Mesenchymal stem cell (in vitro differentiated cells and primary cell): Measurements from ENCODE around the gene CYTH1.

Experiments
- DNase-seq: peaks from one replicate; pipeline ENCODE4 v3.0.0-alpha.2; 2013
- H2AFZ ChIP-seq: one replicate; pipeline ENCODE4 v1.6.1; 2013; ENCODE audit warnings: low read depth, mild to moderate bottlenecking, control low read depth, inconsistent platforms, low read length, moderate library complexity
- H2AK5ac ChIP-seq: 2 replicates; pipeline ENCODE4 v1.6.1; 2013; ENCODE audit warnings: low read length, moderate library complexity, mild to moderate bottlenecking, inconsistent platforms; ENCODE audit not compliant: severe bottlenecking
- H2BK120ac ChIP-seq: one replicate; pipeline ENCODE4 v1.6.1; 2013; ENCODE audit warnings: low read depth, mild to moderate bottlenecking, inconsistent platforms, low read length, moderate library complexity
- H2BK12ac ChIP-seq, 2 experiments: one replicate each; pipeline ENCODE4 v1.6.1; 2013; ENCODE audit warnings: inconsistent platforms in 2 of 2, low read length in 2 of 2, mild to moderate bottlenecking in 2 of 2, moderate library complexity in 2 of 2, control low read depth in 1 of 2
- H2BK15ac ChIP-seq: one replicate; pipeline ENCODE4 v1.6.1; 2013; ENCODE audit warnings: mild to moderate bottlenecking, low read depth, inconsistent platforms; ENCODE audit not compliant: poor library complexity, severe bottlenecking
- H2BK5ac ChIP-seq: 2 replicates; pipeline ENCODE4 v1.6.1; 2013; ENCODE audit warnings: low read depth, mild to moderate bottlenecking, low read length, control low read depth, inconsistent platforms; ENCODE audit not compliant: poor library complexity, severe bottlenecking
- H3K14ac ChIP-seq, 2 experiments: one replicate each; pipeline ENCODE4 v1.6.1; 2013; ENCODE audit warnings: inconsistent platforms in 2 of 2, low read length in 2 of 2, control low read depth in 1 of 2, mild to moderate bottlenecking in 1 of 2, moderate library complexity in 1 of 2
- H3K18ac ChIP-seq, 2 experiments: one replicate each; pipeline ENCODE4 v1.6.1; 2013; ENCODE audit warnings: inconsistent platforms in 2 of 2, low read length in 2 of 2, control low read depth in 1 of 2, low read depth in 1 of 2, mild to moderate bottlenecking in 1 of 2
- H3K23ac ChIP-seq, 2 experiments: one replicate each; pipeline ENCODE4 v1.6.1; 2013; ENCODE audit warnings: inconsistent platforms in 2 of 2, low read length in 2 of 2, mild to moderate bottlenecking in 2 of 2, moderate library complexity in 2 of 2, control low read depth in 1 of 2
- H3K27ac ChIP-seq: 2 replicates; pipeline ENCODE4 v1.5.1; 2013; ENCODE audit warnings: mild to moderate bottlenecking, moderate library complexity, low read length, control low read depth, inconsistent platforms; ENCODE audit not compliant: poor library complexity, severe bottlenecking
- H3K27me3 ChIP-seq, 2 experiments: 2 replicates each; pipeline versions ENCODE4 v1.6.1 to v1.7.0; 2013; ENCODE audit warnings: low read length in 2 of 2, mild to moderate bottlenecking in 2 of 2, moderate library complexity in 2 of 2, control low read depth in 1 of 2, inconsistent platforms in 1 of 2; ENCODE audit not compliant: control insufficient read depth in 1 of 2, insufficient read depth in 1 of 2
- H3K36me3 ChIP-seq, 2 experiments: 2 replicates each; pipeline versions ENCODE4 v1.6.1 to v1.7.0; 2013; ENCODE audit warnings: low read length in 2 of 2, control low read depth in 1 of 2, inconsistent platforms in 1 of 2, low read depth in 1 of 2, mild to moderate bottlenecking in 1 of 2; ENCODE audit not compliant: insufficient read depth in 2 of 2, control insufficient read depth in 1 of 2
- H3K4ac ChIP-seq, 2 experiments: one replicate each; pipeline ENCODE4 v1.6.1; 2013; ENCODE audit warnings: inconsistent platforms in 2 of 2, low read length in 2 of 2, mild to moderate bottlenecking in 2 of 2, moderate library complexity in 2 of 2, control low read depth in 1 of 2, low read depth in 1 of 2
- H3K4me1 ChIP-seq: 2 replicates; pipeline ENCODE4 v1.6.1; 2013; ENCODE audit warnings: low read depth, low read length, control low read depth; ENCODE audit not compliant: control insufficient read depth, insufficient read depth
- H3K4me2 ChIP-seq: 2 replicates; pipeline ENCODE4 v1.6.1; 2013; ENCODE audit warnings: low read length, mild to moderate bottlenecking, inconsistent platforms; ENCODE audit not compliant: poor library complexity, severe bottlenecking
- H3K4me3 ChIP-seq, 2 experiments: 2 replicates each; pipeline versions ENCODE4 v1.5.1 to v1.7.0; 2013; ENCODE audit warnings: low read length in 2 of 2, mild to moderate bottlenecking in 2 of 2, control low read depth in 1 of 2, low read depth in 1 of 2; ENCODE audit not compliant: insufficient read depth in 1 of 2
- H3K79me1 ChIP-seq: replicated peaks from 2 replicates; pipeline ENCODE4 v1.6.1; 2013; ENCODE audit warnings: mild to moderate bottlenecking, control low read depth, low read length, inconsistent platforms; ENCODE audit not compliant: poor library complexity, severe bottlenecking
- H3K9ac ChIP-seq: 2 replicates; pipeline ENCODE4 v1.7.0; 2013; ENCODE audit warnings: mild to moderate bottlenecking, low read length, moderate library complexity
- H3K9me3 ChIP-seq: 2 replicates; pipeline ENCODE4 v1.7.0; 2013; ENCODE audit warnings: mild to moderate bottlenecking, low read length; ENCODE audit not compliant: control insufficient read depth
- H4K8ac ChIP-seq: one replicate; pipeline ENCODE4 v1.6.1; 2013; ENCODE audit warnings: inconsistent platforms, mild to moderate bottlenecking, low read length, moderate library complexity
- H4K91ac ChIP-seq: one replicate; pipeline ENCODE4 v1.6.1; 2013; ENCODE audit warnings: mild to moderate bottlenecking, low read length, inconsistent platforms
- WGBS: methylation state at CpG from one replicate; pipeline ENCODE4 v1.1.7; 2013; ENCODE audit warnings: mixed read lengths; 5-methylcytosine and 5-hydroxymethylcytosine counted together

CYTH1 gene

GRCh38 chr17:78687944-78688343 lies 94.1 kb downstream of the CYTH1 start:
- Histone ChIP-seq H3K23ac (no peak overlapping the region), H3K4me2 (no peak overlapping the region), H3K27ac (no peak overlapping the region), H2BK12ac (no peak overlapping the region), H2BK5ac (no peak overlapping the region), H3K9ac (no peak overlapping the region), H2AK5ac (no peak overlapping the region), H3K27me3 (no peaks in the 10 kb centered on the region), H3K4ac (no peak overlapping the region), H2AFZ (no peak overlapping the region), H3K4me1 (peaks cover 2% of the 10 kb centered on the region), H3K36me3 (peaks cover 32 to 86% of the 10 kb centered on the region in 2 experiments), H4K91ac (no peak overlapping the region), H2BK15ac (no peak overlapping the region), H3K9me3 (no peaks in the 10 kb centered on the region), H2BK120ac (no peak overlapping the region), H3K14ac (no peak overlapping the region), H3K79me1 (peaks cover 7% of the 10 kb centered on the region), H3K18ac (no peak overlapping the region), H4K8ac (no peak overlapping the region), H3K4me3 (no peak overlapping the region)
- DNase-seq, result no peak
- WGBS, result 96% methylated on average over 7 of the region's 7 CpGs

GRCh38 chr17:78687125-78687524 lies 94.9 kb downstream of the CYTH1 start:
- Histone ChIP-seq H3K9me3 (no peaks in the 10 kb centered on the region), H3K4me1 (peaks cover 6% of the 10 kb centered on the region), H4K91ac (no peak overlapping the region), H4K8ac (no peak overlapping the region), H2BK15ac (no peak overlapping the region), H2BK12ac (no peak overlapping the region), H3K4ac (no peak overlapping the region), H2AFZ (no peak overlapping the region), H2AK5ac (no peak overlapping the region), H3K4me2 (no peak overlapping the region), H3K14ac (no peak overlapping the region), H3K27me3 (no peaks in the 10 kb centered on the region), H3K27ac (no peak overlapping the region), H3K18ac (no peak overlapping the region), H3K23ac (no peak overlapping the region), H2BK120ac (no peak overlapping the region), H2BK5ac (no peak overlapping the region), H3K4me3 (no peak overlapping the region), H3K36me3 (peaks cover 28 to 85% of the 10 kb centered on the region in 2 experiments), H3K9ac (no peak overlapping the region), H3K79me1 (peaks cover 7% of the 10 kb centered on the region)
- WGBS, result 100% methylated on average over 3 of the region's 3 CpGs
- DNase-seq, result no peak

GRCh38 chr17:78684026-78684425 lies 98.0 kb downstream of the CYTH1 start:
- no peak overlapping the region for H3K27ac ChIP-seq
- no peaks in the 10 kb centered on the region for H3K9me3 ChIP-seq
- H4K91ac ChIP-seq, result no peak overlapping the region
- no peaks in the 10 kb centered on the region for H3K27me3 ChIP-seq
- H3K23ac ChIP-seq, result no peak overlapping the region
- H2BK120ac ChIP-seq, result no peak overlapping the region
- DNase-seq, result no peak
- H3K4me1 ChIP-seq, result peaks cover 22% of the 10 kb centered on the region
- no peak overlapping the region for H2AFZ ChIP-seq
- no peak overlapping the region for H3K14ac ChIP-seq
- H2AK5ac ChIP-seq, result no peak overlapping the region
- H2BK12ac ChIP-seq, result no peak overlapping the region
- no peak overlapping the region for H2BK5ac ChIP-seq
- H3K36me3 ChIP-seq, result peaks cover 29 to 76% of the 10 kb centered on the region in 2 experiments
- no peak overlapping the region for H3K9ac ChIP-seq
- H3K79me1 ChIP-seq, result peaks cover 9% of the 10 kb centered on the region
- H3K18ac ChIP-seq, result no peak overlapping the region
- WGBS, result 82% methylated on average over 6 of the region's 6 CpGs
- no peak overlapping the region for H4K8ac ChIP-seq
- H2BK15ac ChIP-seq, result peak overlapping the region; percentile 33
- H3K4ac ChIP-seq, result no peak overlapping the region
- H3K4me2 ChIP-seq, result no peak overlapping the region
- H3K4me3 ChIP-seq, result no peak overlapping the region

GRCh38 chr17:78683408-78683961 lies 98.6 kb downstream of the CYTH1 start:
- peaks cover 28 to 76% of the 10 kb centered on the region in 2 experiments for H3K36me3 ChIP-seq
- peaks cover 13% of the 10 kb centered on the region for H3K79me1 ChIP-seq
- H4K91ac ChIP-seq, result no peak overlapping the region
- H2BK120ac ChIP-seq, result no peak overlapping the region
- H2AFZ ChIP-seq, result no peak overlapping the region
- H3K9me3 ChIP-seq, result no peaks in the 10 kb centered on the region
- no peak overlapping the region for H3K27ac ChIP-seq
- no peak overlapping the region for H3K4ac ChIP-seq
- H3K18ac ChIP-seq, result no peak overlapping the region
- H2AK5ac ChIP-seq, result no peak overlapping the region
- H3K9ac ChIP-seq, result no peak overlapping the region
- no peak overlapping the region for H3K14ac ChIP-seq
- H3K4me1 ChIP-seq, result peaks cover 26% of the 10 kb centered on the region
- 100% methylated on average over 4 of the region's 5 CpGs for WGBS
- no peaks in the 10 kb centered on the region for H3K27me3 ChIP-seq
- no peak overlapping the region for H4K8ac ChIP-seq
- H3K23ac ChIP-seq, result no peak overlapping the region
- H2BK15ac ChIP-seq, result no peak overlapping the region
- no peak overlapping the region for H2BK12ac ChIP-seq
- no peak overlapping the region for H3K4me3 ChIP-seq
- no peak overlapping the region for H2BK5ac ChIP-seq
- no peak overlapping the region for H3K4me2 ChIP-seq
- no peak for DNase-seq
